ENCODE measurements around the gene RETREG2.
"Not testable (repeated sequence)": the region's sequence is repeated elsewhere in the genome, so short reads cannot be mapped to it uniquely, and the experiment has no call there.

Gene RETREG2

GRCh38 chr2:219199470-219200211 lies 21.6 kb downstream of the RETREG2 start:
- no peak for FAIRE-seq

DNA sequence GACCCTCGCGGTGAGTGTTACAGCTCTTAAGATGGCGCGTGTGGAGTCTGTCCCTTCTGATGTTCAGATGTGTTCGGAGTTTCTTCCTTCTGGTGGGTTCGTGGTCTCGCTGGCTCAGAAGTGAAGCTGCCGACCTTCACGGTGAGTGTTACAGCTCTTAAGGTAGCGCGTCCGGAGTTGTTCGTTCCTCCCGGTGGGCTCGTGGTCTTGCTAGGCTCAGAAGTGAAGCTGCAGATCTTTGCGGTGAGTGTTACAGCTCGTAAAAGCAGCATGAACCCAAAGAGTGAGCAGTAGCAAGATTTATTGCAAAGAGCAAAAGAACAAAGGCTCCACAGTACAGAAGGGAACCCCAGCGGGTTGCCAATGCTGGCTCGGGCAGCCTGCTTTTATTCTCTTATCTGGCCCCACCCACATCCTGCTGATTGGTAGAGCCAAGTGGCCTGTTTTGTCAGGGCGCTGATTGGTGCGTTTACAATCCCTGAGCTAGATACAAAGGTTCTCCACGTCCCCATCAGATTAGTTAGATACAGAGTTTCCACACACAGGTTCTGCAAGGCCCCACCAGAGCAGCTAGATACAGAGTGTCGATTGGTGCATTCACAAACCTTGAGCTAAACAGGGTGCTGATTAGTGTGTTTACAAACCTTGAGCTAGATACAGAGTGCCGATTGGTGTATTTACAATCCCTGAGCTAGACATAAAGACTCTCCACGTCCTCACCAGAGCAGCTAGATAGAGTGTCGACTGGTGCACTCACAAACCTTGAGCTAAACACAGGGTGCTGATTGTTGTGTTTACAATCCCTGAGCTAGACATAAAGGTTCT lies 22.6 kb downstream of the RETREG2 start:
- not testable (repeated sequence) for FAIRE-seq

GRCh38 chr2:219201331-219201730 lies 23.3 kb downstream of the RETREG2 start:
- FAIRE-seq: not testable (repeated sequence)

DNA sequence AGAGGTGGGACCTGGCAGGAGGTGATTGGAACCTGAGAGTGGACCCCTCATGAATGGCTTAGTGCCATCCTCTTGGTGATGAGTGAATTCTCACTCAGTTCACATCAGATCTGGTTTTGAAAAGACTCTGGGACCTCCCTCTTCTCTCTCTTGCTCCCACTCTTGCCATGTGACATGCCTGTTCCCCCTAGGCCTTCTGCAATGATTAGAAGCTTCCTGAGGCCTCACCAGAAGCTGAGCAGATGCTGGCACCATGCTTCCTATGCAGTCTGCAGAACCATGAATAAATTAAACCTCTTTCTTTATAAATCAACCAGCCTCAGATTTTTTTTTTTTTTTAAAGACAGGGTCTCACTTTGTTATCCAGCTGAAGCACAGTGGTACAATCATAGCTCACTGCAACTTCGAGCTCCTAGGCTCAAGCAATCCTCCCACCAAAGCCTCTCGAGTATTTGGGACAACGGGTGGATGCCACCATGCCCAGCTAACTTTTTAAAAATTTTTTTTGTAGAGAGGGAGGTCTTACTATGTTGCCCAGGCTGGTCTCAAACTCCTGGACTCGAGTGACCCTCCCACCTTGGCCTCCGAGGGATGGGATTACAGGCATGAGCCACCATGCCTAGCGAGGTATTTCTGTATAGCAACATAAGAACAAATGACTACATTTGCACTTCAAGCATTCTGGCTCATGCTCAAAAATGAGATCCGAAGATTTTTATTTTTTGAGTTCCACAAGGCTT lies 26.5 kb downstream of the RETREG2 start:
- no peak for FAIRE-seq

GRCh38 chr2:219205165-219205538 lies 27.1 kb downstream of the RETREG2 start:
- no peak for FAIRE-seq

GRCh38 chr2:219205981-219206327 lies 27.9 kb downstream of the RETREG2 start:
- FAIRE-seq: no peak

DNA sequence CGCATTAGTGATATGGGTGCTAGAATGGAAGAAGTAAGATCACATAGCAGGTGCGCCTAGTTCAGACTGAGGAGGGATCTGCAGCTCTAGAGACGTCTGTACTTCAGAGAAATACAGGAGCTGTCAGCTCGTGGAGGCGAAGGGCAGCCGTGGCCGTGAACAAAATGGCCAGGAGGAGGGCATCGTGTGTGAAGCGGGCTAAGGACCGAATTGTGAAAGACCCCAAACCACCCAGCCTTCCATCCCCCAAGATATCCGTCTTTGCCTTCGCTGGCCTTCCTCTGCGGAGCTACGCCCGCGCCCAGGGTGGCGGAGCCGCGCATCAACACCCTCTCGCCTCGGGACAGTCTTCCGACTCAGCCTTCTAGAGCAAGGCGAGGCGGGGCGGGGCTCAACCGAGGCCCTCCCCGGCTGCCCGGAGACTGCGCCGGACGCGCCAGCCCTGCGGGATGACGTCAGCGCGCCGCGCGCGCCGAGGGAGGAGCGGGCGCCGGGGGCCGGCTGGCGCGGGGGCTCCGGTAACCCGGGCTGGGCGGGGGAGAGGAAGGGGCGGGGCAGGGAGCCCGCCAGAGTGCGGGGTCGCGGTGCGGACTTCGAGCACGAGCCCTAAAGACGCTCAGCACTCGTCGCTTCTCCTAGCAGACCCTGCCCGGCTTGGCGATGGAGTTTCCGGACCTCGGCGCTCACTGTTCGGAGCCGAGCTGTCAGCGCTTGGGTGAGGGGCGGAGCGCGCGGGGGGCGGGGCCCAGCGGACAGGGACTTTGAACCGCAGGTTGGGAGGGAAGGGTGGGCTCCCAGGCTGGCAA lies 28.5 kb downstream of the RETREG2 start, which contains the start of gene ZFAND2B:
ZFAND2B (plus strand) TSS at position 455 of the 806 bp plus-strand sequence; CDS start at position 661, 206 bp downstream.
- no peak for FAIRE-seq

- no peak for FAIRE-seq
These were observed 29.2 kb downstream of the RETREG2 start for GRCh38 chr2:219207134-219207883.

- no peak for FAIRE-seq
These were observed 30.0 kb downstream of the RETREG2 start for GRCh38 chr2:219207884-219208740.

- no peak for FAIRE-seq
These were observed 31.4 kb downstream of the RETREG2 start for GRCh38 chr2:219209236-219210195.

- FAIRE-seq: no peak
These were observed 32.3 kb downstream of the RETREG2 start for GRCh38 chr2:219210196-219210885.

GRCh38 chr2:219210886-219211362 lies 32.8 kb downstream of the RETREG2 start:
- FAIRE-seq: no peak

DNA sequence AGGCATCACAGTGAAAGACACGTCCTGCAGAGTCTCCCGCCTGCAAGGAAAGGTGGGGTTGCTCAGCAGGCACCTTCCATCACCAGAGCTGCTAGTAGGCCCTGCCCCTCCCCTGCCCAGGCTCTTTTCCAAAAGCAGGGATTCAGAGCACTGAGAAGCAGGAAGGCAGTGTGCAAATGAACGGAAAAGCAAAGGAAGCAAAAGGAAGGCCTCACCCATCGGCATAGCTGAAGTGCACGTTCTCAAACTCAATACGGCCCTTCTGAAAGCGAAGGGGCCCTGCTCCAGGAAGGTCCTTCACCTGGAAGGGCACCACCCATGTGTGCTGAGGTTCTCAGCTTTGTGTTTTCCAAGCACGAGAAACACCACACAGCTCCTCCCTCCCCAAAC lies 34.9 kb downstream of the RETREG2 start:
- no peak for FAIRE-seq

GRCh38 chr2:219213486-219214071 lies 35.5 kb downstream of the RETREG2 start:
- FAIRE-seq: no peak

DNA sequence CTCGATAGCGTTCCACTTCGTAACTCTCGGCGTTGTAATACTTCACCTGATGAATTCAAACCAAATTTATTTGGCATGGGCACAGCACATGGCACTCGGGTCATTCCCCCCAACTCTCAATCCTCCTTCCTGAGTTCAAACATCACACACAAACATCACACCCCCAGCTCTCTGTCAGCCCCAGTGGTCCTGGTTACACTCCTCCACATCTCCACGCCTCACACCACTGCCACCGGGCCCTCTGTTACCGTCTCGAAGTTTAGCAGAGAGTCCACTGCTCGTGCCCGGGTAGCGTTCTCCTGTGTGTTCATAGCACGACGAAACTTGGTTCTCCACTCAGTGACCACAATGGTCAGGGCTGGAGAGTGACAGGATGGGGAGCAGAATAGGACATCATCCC lies 36.1 kb downstream of the RETREG2 start:
- FAIRE-seq: no peak

GRCh38 chr2:219214786-219215185 lies 36.7 kb downstream of the RETREG2 start:
- FAIRE-seq: no peak

GRCh38 chr2:219215871-219216534 lies 37.9 kb downstream of the RETREG2 start:
- FAIRE-seq: no peak

DNA sequence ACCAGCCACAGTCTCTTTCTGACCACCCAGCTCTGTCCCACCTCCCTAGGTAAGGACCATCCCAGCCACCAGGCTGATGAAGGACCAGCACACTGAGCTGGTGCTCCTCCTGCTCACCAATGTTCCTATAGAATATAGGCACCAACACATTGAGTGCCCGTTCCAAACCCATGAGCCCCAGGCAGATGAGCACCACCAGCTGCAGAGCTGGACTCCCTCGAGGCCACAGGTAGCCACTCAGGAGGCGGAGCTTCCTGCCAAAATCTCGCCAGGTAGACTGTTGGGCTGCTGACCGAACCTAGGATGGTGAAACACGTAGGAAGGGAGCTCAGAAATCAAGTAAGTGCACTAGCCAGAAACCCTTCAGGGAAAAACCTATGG lies 38.5 kb downstream of the RETREG2 start:
- FAIRE-seq: no peak

All from colon (tissue), 2 donors.